Right lobe of liver (tissue), 6 donors: Measurements from ENCODE around the gene NIPBL. TPM values are rescaled to one million over a fixed set of nuclear protein-coding genes. Genes with fewer than 3 reads are reported as not detected.

Experiments used
- ATAC-seq, 4 donors: fragments of 200-7000 bp; cut with Tn5 transposase; one replicate each; pipeline ENCODE4 v1.9.1; 2020; ENCODE audit warnings: mild to moderate bottlenecking in 4 of 4, moderate library complexity in 4 of 4
- DNase-seq, 3 donors: peaks; one replicate each; pipeline ENCODE4 v3.0.0-alpha.2; 2020
- H3K27ac ChIP-seq, 3 donors: fragments of 200-600 bp; one replicate each; pipeline ENCODE4 v1.8.0; 2022
- H3K27me3 ChIP-seq, 2 donors: fragments of 200-600 bp; one replicate each; pipeline ENCODE4 v1.8.0; 2022
- H3K36me3 ChIP-seq, 4 donors: fragments of 200-600 bp; sonication (generic) in 1 of 4; one replicate each; pipeline versions ENCODE4 v1.5.1 to v1.8.0; 2017 to 2022; ENCODE audit warnings: control low read depth in 1 of 4
- H3K4me1 ChIP-seq, 4 donors: fragments of 200-600 bp; sonication (generic) in 1 of 4; one replicate each; pipeline versions ENCODE4 v1.5.1 to v1.8.0; 2017 to 2022; ENCODE audit warnings: control low read depth in 1 of 4
- H3K4me3 ChIP-seq, 3 donors: fragments of 200-600 bp; one replicate each; pipeline ENCODE4 v1.8.0; 2022
- H3K9me3 ChIP-seq, 4 donors: fragments of 200-600 bp; sonication (generic) in 1 of 4; one replicate each; pipeline versions ENCODE4 v1.5.1 to v1.8.0; 2017 to 2022; ENCODE audit warnings: control low read depth in 1 of 4
- POLR2A ChIP-seq: fragments of 450-650 bp; IDR thresholded peaks from one replicate; pipeline ENCODE4 v1.6.1; 2017; ENCODE audit warnings: antibody characterized with exemption, mild to moderate bottlenecking
- WGBS: methylation state at CpG from one replicate; pipeline ENCODE4 v1.1.6; 2018; ENCODE audit warnings: low coverage, low lambda C conversion rate; ENCODE audit not compliant: insufficient coverage; ENCODE audit errors: missing lambda C conversion rate; 5-methylcytosine and 5-hydroxymethylcytosine counted together
- intact Hi-C, 2 donors: fragments of 100-400 bp; cut with DNase I; formaldehyde crosslinking; loops; one replicate each; pipeline versions ENCODE4 v1.11.2 to v1.14.1; 2022
- total RNA-seq, 6 experiments: library from RNA; depleted of rRNA in 2 of 6; stranded (reverse); fragments of >200 nt in 2 of 6; fragmentation: NEBNext Ultra II Directional in 3 of 6; extraction: Animal tissue kit (Norgen Biotek cat#: 25700) in 3 of 6; gene quantifications; one replicate each; pipeline versions ENCODE4 v1.1.0 to v1.2.4, GENCODE V29; 2016 to 2023
- TF ChIP-seq, protein P1 (sequence below), 4 donors: fragments of 200-600 bp in 3 of 4; fragments of 450-650 bp in 1 of 4; IDR thresholded peaks; one replicate each; pipeline versions ENCODE4 v1.5.1 to v1.8.0; 2016 to 2022; ENCODE audit warnings: antibody characterized with exemption in 4 of 4, mild to moderate bottlenecking in 2 of 4
- donor health status: DM: no; HTN: yes; CAD: no.
- donor health status: DM: no; HTN: no; CAD: no.
- donor health status: DM: no; HTN: no; CAD: no.
- donor health status: DM: no; HTN: yes; CAD: no.
- donor health status: DM: no; HTN: yes; CAD: no.

Gene NIPBL
- total RNA-seq, 6 experiments from 2014 or later = 16.0 to 29.2 (median 24.6) TPM

DNA sequence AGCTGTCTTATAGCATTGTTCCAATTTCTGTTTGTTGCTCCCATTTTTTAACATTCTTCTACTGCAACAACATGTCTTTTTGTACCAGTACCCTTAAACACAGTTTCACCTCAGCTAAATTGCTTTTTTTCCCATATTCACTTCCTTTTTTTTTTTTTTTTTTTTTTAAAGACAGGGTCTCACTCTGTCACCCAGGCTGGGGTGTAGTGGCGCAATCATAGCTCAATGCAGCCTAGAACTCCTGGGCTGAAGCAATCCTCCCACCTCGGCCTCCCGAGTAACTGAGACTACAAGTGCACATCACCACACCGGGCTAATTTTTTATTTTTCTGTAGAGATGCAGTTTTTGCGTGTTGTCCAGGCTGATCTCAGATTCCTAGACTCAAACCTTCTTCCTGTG lies 161.3 kb downstream of the NIPBL start:
- DNase-seq (no peak), ATAC-seq (no peak)
- no peaks in the 10 kb centered on the region for H3K9me3 ChIP-seq
- peaks cover 0 to 18% (median 5%) of the 10 kb centered on the region in 4 donors for H3K36me3 ChIP-seq
- TF ChIP-seq, protein P1, sequence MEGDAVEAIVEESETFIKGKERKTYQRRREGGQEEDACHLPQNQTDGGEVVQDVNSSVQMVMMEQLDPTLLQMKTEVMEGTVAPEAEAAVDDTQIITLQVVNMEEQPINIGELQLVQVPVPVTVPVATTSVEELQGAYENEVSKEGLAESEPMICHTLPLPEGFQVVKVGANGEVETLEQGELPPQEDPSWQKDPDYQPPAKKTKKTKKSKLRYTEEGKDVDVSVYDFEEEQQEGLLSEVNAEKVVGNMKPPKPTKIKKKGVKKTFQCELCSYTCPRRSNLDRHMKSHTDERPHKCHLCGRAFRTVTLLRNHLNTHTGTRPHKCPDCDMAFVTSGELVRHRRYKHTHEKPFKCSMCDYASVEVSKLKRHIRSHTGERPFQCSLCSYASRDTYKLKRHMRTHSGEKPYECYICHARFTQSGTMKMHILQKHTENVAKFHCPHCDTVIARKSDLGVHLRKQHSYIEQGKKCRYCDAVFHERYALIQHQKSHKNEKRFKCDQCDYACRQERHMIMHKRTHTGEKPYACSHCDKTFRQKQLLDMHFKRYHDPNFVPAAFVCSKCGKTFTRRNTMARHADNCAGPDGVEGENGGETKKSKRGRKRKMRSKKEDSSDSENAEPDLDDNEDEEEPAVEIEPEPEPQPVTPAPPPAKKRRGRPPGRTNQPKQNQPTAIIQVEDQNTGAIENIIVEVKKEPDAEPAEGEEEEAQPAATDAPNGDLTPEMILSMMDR (IDR thresholded peaks at IDR 0.05) = no peak
- no peak for TF ChIP-seq POLR2A
- WGBS = 90% methylated on average over 5 of the region's 5 CpGs
- H3K27me3 ChIP-seq = no peaks in the 10 kb centered on the region
- no peak overlapping the region for H3K27ac ChIP-seq
- intact Hi-C loops = no loop called here
- H3K4me1 ChIP-seq = no peaks in the 10 kb centered on the region
- H3K4me3 ChIP-seq = no peak overlapping the region

DNA sequence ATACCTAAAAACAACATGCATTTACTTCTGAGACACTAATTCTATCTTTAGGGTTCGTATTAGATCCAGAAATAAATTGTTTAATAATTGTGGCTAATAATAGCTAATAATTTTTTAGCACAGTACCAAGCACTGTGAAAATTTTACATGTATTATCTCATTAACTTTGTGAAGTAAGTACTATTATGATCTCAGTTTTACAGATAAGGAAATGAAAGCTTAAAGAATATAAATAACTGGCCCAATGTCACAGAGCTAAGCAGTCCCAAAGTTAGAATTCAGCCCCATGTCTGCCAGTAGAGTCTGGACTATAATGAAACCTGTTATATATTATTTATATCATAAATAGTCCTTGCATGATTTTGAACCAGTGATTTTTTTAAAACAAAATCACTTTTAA lies 163.3 kb downstream of the NIPBL start:
- no peak for DNase-seq
- intact Hi-C loops = no loop called here
- Histone ChIP-seq H3K36me3 (peaks cover 0 to 24% (median 7%) of the 10 kb centered on the region in 4 donors), H3K27me3 (no peaks in the 10 kb centered on the region), H3K9me3 (no peaks in the 10 kb centered on the region), H3K4me3 (no peak overlapping the region), H3K27ac (no peak overlapping the region), H3K4me1 (no peaks in the 10 kb centered on the region)
- 93% methylated on average over 1 of the region's 1 CpG for WGBS
- no peak for TF ChIP-seq POLR2A
- TF ChIP-seq, protein P1 (IDR thresholded peaks at IDR 0.05) = no peak
- ATAC-seq = no peak

DNA sequence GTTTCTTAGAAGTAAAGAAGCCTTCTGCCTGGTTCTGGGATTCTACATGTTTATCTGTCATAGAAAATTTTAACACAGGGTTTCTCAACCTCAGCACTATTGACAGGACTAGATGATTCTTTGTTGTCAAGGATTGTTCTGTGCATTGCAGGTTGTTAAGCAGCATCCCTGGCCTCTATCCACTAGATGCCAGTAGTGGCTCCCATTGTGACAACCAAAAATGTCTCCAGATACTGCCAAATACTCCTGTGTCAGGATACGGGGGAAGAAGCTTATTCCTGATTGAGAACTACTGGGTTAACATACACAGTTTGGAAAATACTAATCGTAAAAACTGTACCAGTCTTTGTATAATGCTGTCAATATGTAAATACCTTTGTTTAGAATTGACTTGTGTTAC lies 167.1 kb downstream of the NIPBL start:
- Histone ChIP-seq H3K4me3 (no peak overlapping the region), H3K4me1 (no peaks in the 10 kb centered on the region), H3K9me3 (no peaks in the 10 kb centered on the region), H3K27ac (no peak overlapping the region), H3K27me3 (no peaks in the 10 kb centered on the region), H3K36me3 (peaks cover 0 to 40% (median 15%) of the 10 kb centered on the region in 4 donors)
- DNase-seq (no peak), ATAC-seq (peak in 2 of 4 donors; percentile 42 to 49)
- 86% methylated on average over 2 of the region's 2 CpGs for WGBS
- no peak for TF ChIP-seq POLR2A
- TF ChIP-seq, protein P1 (IDR thresholded peaks at IDR 0.05) = peak in 3 of 4 donors; percentile 12 to 27 (median 17)
- intact Hi-C loops = no loop called here

DNA sequence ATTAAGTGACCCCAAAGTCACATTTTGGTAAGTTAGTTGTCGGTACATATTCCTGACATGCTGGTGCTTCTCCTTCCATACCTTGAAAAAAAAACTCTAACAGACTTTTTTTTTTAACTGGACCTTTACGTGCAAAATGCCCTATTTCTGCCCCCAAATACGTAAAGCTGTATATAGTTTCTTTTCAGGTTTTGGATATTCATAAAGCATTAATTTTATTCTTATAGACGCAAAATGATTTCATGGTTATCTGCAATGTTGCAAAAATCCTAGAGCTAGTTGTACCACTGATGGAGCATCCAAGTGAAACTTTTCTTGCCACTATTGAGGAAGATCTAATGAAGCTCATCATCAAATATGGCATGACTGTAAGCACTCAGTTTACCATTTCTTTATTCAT lies 167.6 kb downstream of the NIPBL start:
- H3K4me1 ChIP-seq = no peaks in the 10 kb centered on the region
- DNase-seq (no peak), ATAC-seq (no peak)
- H3K27ac ChIP-seq = no peak overlapping the region
- no peak overlapping the region for H3K4me3 ChIP-seq
- H3K9me3 ChIP-seq = no peaks in the 10 kb centered on the region
- H3K36me3 ChIP-seq = peaks cover 0 to 44% (median 15%) of the 10 kb centered on the region in 4 donors
- H3K27me3 ChIP-seq = no peaks in the 10 kb centered on the region
- intact Hi-C loops = no loop called here
- no peak for TF ChIP-seq POLR2A
- TF ChIP-seq, protein P1 (IDR thresholded peaks at IDR 0.05) = no peak
- 94% methylated on average over 4 of the region's 4 CpGs for WGBS

DNA sequence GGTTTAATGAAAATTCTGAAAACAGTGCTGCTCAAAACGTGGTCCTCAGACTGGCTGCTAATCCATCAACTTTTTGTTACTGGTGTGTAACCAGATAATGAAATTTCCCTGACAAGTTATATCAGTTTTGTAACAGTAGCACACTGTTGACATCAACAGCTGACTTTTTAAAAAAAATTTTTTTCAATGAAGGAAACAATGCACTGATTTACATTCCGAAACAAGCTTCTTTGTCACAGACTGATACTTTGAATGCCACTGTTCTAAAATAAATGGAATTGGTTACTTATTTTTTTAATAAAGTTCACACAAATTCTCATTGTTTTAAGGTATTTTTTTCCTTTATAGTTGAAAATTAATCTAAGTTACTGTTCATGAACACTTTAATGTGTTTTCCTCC lies 169.1 kb downstream of the NIPBL start:
- no peaks in the 10 kb centered on the region for H3K4me1 ChIP-seq
- WGBS = 86% methylated on average over 2 of the region's 2 CpGs
- H3K27me3 ChIP-seq = no peaks in the 10 kb centered on the region
- no peak overlapping the region for H3K27ac ChIP-seq
- peaks cover 0 to 46% (median 25%) of the 10 kb centered on the region in 4 donors for H3K36me3 ChIP-seq
- no peaks in the 10 kb centered on the region for H3K9me3 ChIP-seq
- DNase-seq (no peak), ATAC-seq (no peak)
- intact Hi-C loops = no loop called here
- TF ChIP-seq, protein P1 (IDR thresholded peaks at IDR 0.05) = no peak
- TF ChIP-seq POLR2A = no peak
- no peak overlapping the region for H3K4me3 ChIP-seq
